B cell (primary cell): ENCODE measurements around the gene H1-8.

Experiments used
- CTCF ChIP-seq: fragments of 200-600 bp; IDR thresholded peaks from one replicate; pipeline ENCODE4 v1.8.0; 2022; ENCODE audit warnings: antibody characterized with exemption, mild to moderate bottlenecking
- EZH2 ChIP-seq: IDR thresholded peaks from 2 replicates; pipeline ENCODE4 v1.6.1; 2012; ENCODE audit warnings: borderline replicate concordance, low read depth, mild to moderate bottlenecking, moderate library complexity, low read length; ENCODE audit not compliant: insufficient read depth, poor library complexity, severe bottlenecking

DNA sequence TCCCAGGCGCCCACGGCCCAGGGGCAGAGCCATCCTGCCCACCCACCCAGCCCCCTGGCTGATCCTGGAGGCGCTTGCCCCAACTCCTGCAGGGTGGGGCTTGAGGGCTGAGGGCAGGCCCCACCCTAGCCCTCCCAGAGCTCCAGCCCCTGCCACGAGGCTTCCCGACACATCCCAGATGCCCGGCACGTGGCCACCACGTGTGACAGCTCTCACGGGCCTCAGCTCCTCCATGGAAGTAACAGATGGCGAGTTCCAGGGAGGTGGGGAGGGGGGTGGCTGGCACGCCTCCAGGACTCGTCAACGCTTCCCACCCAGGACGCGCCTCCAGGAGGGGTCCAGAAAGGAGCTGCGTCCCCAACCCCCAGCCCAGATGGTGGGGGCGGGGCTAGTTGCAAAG lies 34.4 kb downstream of the H1-8 start:
- TF ChIP-seq CTCF (no peak), EZH2 (no peak)
